Calu3 (cell line): ENCODE measurements around the gene IGF2BP2. TPM values are rescaled to one million over a fixed set of nuclear protein-coding genes. Genes with fewer than 3 reads are reported as not detected.

ENCODE experiments used
- BruUV-seq: library from RNA; stranded (reverse); fragments of 400-500 nt; replicated peaks from 2 replicates; lab custom pipeline; 2021; lab: Mats Ljungman, UMichigan
- CTCF ChIA-PET: fragments of 300-600 bp; sonication (Branson Sonifier 250); formaldehyde crosslinking; loops from one replicate; lab custom pipeline; 2022; ENCODE audit warnings: antibody characterized with exemption; lab: Charles Lee
- DNase-seq: peaks from one replicate; pipeline ENCODE4 v3.0.0; 2022
- H3K27ac Mint-ChIP-seq: one replicate; pipeline ENCODE4 v1.8.0; 2022; ENCODE audit warnings: mixed read lengths; ENCODE audit not compliant: unreplicated experiment
- H3K27me3 Mint-ChIP-seq: one replicate; pipeline ENCODE4 v1.8.0; 2022; ENCODE audit warnings: mixed read lengths; ENCODE audit not compliant: unreplicated experiment
- H3K36me3 Mint-ChIP-seq: one replicate; pipeline ENCODE4 v1.8.0; 2022; ENCODE audit warnings: mild to moderate bottlenecking, moderate library complexity, mixed read lengths; ENCODE audit not compliant: insufficient read depth, unreplicated experiment
- H3K4me1 Mint-ChIP-seq: one replicate; pipeline ENCODE4 v1.8.0; 2022; ENCODE audit warnings: mild to moderate bottlenecking, low read depth, mixed read lengths; ENCODE audit not compliant: unreplicated experiment
- H3K4me3 Mint-ChIP-seq: one replicate; pipeline ENCODE4 v1.8.0; 2022; ENCODE audit warnings: mild to moderate bottlenecking, low read depth, moderate library complexity, mixed read lengths; ENCODE audit not compliant: unreplicated experiment
- H3K9me3 Mint-ChIP-seq: one replicate; pipeline ENCODE4 v1.8.0; 2022; ENCODE audit warnings: low read depth, mixed read lengths; ENCODE audit not compliant: unreplicated experiment
- intact Hi-C: fragments of 100-400 bp; cut with micrococcal nuclease; formaldehyde crosslinking; loops from one replicate; pipeline ENCODE4 v1.10.0; 2022; ENCODE audit not compliant: unreplicated experiment
- total RNA-seq: library from RNA; stranded (reverse); gene quantifications from 2 replicates; pipeline ENCODE4 v1.2.3, GENCODE V29; 2022
- TF ChIP-seq, protein P1 (sequence below): fragments of 200-600 bp; IDR thresholded peaks from one replicate; pipeline ENCODE4 v1.8.0; 2022; ENCODE audit warnings: antibody characterized with exemption; ENCODE audit not compliant: unreplicated experiment

The IGF2BP2 gene
- total RNA-seq, 1 experiment from 2014 or later = 156 TPM

DNA sequence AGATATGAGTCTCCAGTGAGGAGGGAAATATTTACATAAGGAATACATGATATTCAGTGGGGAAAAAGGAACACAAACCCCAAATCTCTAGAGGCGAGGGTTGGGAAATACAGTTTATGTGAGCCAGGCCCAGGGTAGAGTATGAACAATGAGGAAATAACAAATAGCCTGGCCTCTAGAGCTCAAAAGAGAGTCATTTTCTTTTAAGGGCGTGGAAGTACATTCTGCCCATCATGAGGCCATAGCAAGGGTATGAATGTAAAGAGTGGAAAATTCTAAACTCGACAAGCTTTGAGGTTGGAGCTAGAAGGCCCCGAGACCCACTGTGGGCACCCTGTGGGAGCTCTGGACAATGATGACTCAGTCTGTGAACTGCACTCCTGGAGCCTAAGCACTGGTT lies 27.8 kb upstream of the IGF2BP2 start:
- no peaks in the 10 kb centered on the region for H3K4me1 Mint-ChIP-seq
- CTCF ChIA-PET = interaction anchor here (0.5 kb wide), 1 partner anchor 12 kb away, joined by 3 read pairs; no protein-coding TSS in a partner anchor
- intact Hi-C loops = no loop called here
- peaks cover 9% of the 10 kb centered on the region for H3K9me3 Mint-ChIP-seq
- peaks cover 11% of the 10 kb centered on the region for H3K27me3 Mint-ChIP-seq
- no peak for DNase-seq
- no peak overlapping the region for H3K27ac Mint-ChIP-seq
- TF ChIP-seq, protein P1, sequence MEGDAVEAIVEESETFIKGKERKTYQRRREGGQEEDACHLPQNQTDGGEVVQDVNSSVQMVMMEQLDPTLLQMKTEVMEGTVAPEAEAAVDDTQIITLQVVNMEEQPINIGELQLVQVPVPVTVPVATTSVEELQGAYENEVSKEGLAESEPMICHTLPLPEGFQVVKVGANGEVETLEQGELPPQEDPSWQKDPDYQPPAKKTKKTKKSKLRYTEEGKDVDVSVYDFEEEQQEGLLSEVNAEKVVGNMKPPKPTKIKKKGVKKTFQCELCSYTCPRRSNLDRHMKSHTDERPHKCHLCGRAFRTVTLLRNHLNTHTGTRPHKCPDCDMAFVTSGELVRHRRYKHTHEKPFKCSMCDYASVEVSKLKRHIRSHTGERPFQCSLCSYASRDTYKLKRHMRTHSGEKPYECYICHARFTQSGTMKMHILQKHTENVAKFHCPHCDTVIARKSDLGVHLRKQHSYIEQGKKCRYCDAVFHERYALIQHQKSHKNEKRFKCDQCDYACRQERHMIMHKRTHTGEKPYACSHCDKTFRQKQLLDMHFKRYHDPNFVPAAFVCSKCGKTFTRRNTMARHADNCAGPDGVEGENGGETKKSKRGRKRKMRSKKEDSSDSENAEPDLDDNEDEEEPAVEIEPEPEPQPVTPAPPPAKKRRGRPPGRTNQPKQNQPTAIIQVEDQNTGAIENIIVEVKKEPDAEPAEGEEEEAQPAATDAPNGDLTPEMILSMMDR = no peak
- no TSS peak for BruUV-seq
- no peak overlapping the region for H3K4me3 Mint-ChIP-seq
- no peaks in the 10 kb centered on the region for H3K36me3 Mint-ChIP-seq

DNA sequence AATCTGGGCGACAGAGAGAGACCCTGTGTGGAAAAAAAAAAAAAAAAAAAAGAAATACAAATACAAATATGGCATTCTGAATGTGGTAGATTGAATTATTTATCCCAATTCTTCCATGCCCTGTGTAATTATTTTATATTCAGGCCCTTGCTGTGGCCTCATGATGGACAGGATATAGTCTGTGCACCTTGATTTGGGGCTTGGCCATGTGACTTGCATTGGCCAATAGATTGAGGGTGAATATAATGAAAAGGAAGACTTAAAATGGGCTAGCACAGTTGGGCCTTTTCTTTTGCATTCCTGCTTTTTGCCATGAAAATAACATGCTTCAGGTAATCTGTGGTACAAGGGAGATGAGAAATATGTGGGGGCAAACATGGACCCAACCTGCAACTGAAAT lies 27.1 kb upstream of the IGF2BP2 start:
- Mint-ChIP-seq H3K4me3 (no peak overlapping the region), H3K9me3 (peaks cover 7% of the 10 kb centered on the region), H3K27me3 (peaks cover 11% of the 10 kb centered on the region), H3K36me3 (no peaks in the 10 kb centered on the region), H3K27ac (no peak overlapping the region), H3K4me1 (no peaks in the 10 kb centered on the region)
- TF ChIP-seq, protein P1 = no peak
- CTCF ChIA-PET = interaction anchor here (0.5 to 0.7 kb wide), 2 partner anchors 11 to 22 kb away, joined by 3 to 7 read pairs; no protein-coding TSS in a partner anchor
- intact Hi-C loops = no loop called here
- BruUV-seq = no TSS peak
- DNase-seq = no peak

DNA sequence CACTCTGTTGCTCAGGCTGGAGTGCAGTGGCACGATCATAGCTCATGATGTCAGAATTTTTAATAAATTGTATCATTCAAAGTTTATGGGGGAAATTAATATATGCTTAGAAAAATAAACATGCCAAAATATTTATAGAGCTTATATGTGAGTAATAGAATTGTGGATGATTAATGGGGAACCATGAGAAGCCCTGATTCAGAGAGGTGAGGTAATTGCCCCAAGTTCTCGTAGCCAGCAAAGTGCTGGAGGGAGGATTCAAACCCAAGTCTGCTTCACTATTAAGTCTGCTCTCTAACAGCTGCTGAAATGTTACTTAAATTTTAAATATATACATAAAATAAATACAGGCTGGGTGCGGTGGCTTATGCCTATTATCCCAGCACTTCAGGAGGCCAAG lies 26.2 kb upstream of the IGF2BP2 start:
- no TSS peak for BruUV-seq
- intact Hi-C loops = no loop called here
- TF ChIP-seq, protein P1 = no peak
- Mint-ChIP-seq H3K4me3 (no peak overlapping the region), H3K27me3 (peaks cover 11% of the 10 kb centered on the region), H3K9me3 (peaks cover 4% of the 10 kb centered on the region), H3K4me1 (no peaks in the 10 kb centered on the region), H3K36me3 (no peaks in the 10 kb centered on the region), H3K27ac (no peak overlapping the region)
- no peak for DNase-seq
- CTCF ChIA-PET = interaction anchor here (0.7 kb wide), 1 partner anchor 30 kb away, joined by 3 read pairs; no protein-coding TSS in a partner anchor

DNA sequence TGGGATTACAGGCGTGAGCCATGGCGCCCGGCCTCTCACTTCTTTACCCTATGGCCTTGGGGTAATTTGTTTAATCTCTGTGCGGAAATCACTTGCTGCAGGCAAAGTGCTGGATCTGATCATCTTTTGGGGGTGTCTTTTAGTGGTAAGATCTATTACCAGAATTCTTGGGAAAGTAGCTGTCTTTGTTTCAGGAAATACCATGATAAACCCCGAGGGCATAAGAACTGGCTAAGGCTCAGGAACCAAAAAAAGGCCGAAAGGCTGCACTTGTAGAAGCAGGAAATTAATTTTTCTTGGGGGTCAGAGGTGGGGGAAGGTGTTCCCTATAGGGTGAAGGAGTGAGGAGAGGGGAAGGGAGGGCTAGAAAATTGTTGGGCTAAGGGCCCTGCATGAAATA lies 22.7 kb upstream of the IGF2BP2 start:
- CTCF ChIA-PET = no interaction called here
- H3K27me3 Mint-ChIP-seq = peaks cover 28% of the 10 kb centered on the region
- H3K27ac Mint-ChIP-seq = no peak overlapping the region
- H3K36me3 Mint-ChIP-seq = no peaks in the 10 kb centered on the region
- intact Hi-C loops = no loop called here
- H3K9me3 Mint-ChIP-seq = no peaks in the 10 kb centered on the region
- TF ChIP-seq, protein P1 = no peak
- H3K4me1 Mint-ChIP-seq = no peaks in the 10 kb centered on the region
- no peak overlapping the region for H3K4me3 Mint-ChIP-seq
- DNase-seq = no peak
- BruUV-seq = no TSS peak
